ENCODE results near the gene AFMID.
"Not testable (repeated sequence)": the region's sequence is repeated elsewhere in the genome, so short reads cannot be mapped to it uniquely, and the experiment has no call there.

Gene AFMID

DNA sequence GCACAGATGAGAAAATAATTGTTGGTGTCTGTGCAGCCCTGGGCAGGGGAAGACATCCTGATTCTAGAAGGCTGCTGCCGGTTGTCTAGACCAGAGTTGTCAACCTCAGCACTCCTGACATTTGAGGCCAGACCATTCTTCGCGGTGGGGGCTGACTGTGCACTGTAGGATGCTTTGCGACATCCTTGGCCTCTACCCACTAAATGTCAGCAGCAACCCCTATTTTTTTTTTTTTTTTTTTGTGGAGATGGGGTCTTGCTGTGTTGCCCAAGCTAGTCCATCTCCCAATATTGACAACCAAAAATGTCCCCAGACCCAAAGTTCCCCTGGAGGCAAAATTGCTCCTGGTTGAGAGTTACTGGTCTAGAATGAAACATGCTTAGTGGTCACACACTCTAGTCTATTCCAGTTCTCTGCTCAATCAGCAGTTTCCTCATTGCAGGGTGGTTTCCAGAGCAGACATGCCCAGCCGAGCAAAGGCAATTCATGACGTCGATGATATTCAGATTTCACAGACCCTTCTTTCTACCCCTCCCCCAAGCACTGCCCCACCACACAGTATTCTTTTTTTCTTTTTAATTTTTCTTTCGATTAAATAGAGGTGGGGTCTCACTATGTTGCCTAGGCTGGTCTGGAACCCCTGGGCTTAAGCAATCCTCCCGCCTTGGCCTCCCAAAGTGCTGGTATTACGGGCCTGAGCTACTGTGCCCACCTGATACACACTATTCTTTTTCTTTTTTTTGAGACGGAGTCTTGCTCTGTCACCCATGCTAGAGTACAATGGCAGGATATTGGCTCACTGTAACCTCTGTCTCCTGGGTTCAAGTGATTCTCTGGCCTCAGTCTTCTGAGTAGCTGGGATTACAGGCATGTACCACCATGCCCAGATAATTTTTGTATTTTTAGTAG is 32.0 kb upstream of the AFMID start:
- no peak for DNase-seq

DNA sequence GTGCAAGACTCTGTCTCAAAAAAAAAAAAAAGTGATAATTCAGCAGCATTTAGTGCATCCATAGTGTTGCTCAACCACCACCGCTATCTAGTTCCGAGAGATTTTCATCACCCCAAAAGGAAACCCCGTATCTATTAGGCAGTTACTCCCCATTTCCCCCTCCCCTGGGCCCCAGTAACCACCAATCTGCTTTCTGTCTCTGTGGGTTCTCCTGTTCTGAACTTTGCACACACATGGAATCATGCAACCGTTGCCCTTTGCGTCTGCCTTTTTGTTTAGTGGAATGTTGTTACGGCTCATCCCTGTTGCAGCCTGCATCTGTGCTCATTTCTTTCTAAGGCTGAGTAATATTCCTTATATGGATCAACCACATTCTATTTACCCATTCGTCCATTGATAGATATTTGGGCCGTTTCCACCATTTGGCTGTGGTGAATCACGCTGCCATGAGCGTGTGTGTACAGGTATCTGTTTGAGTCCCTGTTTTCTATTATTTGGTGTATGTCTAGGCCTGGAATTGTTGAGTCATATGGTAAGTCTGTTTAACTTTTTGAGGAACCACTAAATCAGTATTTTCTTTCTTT is 27.5 kb upstream of the AFMID start:
- DNase-seq = no peak

DNA sequence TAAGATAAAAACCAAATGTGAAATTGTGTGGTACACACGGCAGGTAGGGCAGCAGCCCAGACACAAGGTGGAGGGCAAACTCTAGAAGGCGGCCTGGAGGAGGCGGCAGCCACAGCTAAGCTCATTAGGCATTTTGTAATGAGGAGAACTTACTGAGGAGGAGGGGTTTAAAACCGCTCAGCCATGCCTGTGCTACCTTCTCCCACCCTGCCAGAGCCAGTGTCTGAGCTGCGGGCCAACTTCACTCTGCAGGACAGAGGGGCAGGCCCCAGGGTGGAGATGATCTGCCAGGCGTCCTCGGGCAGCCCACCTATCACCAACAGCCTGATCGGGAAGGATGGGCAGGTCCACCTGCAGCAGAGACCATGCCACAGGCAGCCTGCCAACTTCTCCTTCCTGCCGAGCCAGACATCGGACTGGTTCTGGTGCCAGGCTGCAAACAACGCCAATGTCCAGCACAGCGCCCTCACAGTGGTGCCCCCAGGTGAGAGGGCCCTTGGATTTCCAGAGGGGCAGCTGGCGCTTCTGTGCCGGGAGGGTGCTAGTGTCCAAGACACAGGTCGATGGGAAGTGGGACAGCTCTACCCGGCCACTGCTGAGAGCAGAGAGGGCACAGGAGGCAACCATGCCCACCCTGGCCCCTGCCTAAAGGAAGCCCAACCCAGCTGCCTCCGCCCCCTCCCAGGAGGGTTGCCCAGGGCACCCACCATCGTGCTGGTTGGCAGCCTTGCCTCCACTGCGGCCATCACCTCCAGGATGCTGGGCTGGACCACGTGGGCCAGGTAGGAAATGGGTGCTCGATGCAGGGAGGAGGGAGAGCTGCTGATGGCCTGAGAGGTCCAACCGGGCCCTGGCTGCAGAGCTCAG is 23.0 kb upstream of the AFMID start:
- DNase-seq = no peak

DNA sequence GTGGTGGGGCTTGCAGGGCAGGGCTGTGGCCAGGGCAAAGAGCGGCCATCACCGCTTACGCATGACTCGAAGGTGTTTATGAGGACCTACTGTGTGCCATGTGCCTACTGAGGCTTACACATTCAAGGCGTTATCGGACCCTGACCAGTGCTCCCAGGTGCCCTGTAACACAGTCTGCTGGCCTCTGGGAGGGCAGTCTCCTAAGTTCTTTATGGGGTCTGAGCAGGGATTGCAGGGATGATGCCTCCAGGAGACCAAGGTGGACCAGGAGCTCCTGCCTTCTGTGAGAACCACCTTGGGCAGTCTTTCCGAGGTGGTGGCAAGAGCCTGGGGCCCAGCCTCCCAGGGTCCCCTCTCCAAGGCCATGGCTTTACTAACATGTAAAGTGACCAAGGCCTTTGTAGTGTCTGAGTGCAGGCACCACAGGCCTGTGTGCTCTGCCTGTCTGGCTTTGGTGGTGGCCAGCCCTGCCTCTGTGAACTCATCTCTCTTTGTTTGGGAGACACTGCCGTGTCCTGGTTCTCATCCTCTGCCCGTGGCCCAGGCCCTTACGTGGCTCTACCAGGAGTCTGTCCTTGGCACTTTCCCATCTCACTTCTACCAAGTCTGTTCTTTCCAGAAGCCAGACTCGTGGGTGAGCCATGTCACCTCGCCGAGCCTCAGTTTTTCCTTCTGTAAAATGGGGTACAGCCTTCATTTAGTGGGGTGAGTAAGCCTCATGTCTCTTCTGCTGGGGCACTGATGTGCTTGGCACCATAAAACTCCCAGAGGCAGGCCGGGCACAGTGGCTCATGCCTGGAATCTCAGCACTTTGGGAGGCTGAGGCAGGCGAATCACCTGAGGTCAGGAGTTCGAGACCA is 22.2 kb upstream of the AFMID start:
- no peak for DNase-seq

DNA sequence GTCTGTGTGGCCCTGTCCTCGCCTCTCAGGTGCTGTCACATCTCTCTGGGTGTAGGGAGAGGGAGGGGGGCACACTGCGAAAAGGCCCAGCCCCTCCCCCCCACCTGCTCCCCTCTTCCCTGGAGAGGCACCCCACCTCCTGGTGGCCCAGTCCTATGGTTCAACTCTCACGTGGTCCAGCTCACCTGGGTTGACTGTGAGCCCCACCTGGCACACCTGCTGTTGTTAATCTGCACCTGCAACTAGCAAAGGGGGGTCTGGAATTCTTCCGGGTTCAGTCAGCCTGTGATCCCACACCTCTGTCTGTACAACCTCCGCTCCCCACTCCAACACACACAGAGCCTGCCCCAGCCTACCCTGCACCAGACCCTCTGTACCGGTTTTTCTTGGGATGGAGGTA is 20.7 kb upstream of the AFMID start:
- no peak for DNase-seq

DNA sequence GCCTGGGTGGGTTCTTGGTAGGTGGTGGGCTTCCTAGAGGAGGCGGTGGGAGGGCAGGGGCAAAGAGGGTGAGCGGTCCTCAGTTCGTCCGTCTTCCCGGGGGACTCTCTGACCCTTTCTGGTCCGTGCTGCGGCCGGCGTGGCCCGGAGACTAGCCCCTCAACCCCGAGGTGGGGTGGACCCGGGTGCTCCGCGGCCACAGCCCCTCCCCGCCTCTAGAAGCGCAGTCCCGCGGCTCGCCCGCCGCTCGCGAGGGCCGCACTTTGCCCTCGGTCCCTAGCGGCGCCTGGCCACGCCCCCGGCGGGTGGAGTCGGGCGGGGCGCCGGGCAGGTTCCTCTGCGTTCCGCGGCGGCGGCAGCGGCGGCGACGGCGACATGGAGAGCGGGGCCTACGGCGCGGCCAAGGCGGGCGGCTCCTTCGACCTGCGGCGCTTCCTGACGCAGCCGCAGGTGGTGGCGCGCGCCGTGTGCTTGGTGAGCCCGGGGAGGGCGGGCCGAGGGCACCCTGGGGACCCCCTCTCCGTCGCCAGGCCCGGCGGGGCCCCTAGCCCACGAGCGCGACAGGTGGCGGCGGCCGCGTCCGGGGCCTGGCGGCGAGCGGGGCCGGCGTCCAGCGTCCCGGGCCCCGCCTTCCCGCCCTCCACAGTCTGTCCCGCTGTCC is 18.8 kb upstream of the AFMID start, which contains the start of gene SYNGR2:
TSS of gene SYNGR2 (plus strand) at position 340 of the 661 bp plus-strand sequence. CDS start at position 376, 36 bp downstream.
- peak; percentile 92 for DNase-seq

DNA sequence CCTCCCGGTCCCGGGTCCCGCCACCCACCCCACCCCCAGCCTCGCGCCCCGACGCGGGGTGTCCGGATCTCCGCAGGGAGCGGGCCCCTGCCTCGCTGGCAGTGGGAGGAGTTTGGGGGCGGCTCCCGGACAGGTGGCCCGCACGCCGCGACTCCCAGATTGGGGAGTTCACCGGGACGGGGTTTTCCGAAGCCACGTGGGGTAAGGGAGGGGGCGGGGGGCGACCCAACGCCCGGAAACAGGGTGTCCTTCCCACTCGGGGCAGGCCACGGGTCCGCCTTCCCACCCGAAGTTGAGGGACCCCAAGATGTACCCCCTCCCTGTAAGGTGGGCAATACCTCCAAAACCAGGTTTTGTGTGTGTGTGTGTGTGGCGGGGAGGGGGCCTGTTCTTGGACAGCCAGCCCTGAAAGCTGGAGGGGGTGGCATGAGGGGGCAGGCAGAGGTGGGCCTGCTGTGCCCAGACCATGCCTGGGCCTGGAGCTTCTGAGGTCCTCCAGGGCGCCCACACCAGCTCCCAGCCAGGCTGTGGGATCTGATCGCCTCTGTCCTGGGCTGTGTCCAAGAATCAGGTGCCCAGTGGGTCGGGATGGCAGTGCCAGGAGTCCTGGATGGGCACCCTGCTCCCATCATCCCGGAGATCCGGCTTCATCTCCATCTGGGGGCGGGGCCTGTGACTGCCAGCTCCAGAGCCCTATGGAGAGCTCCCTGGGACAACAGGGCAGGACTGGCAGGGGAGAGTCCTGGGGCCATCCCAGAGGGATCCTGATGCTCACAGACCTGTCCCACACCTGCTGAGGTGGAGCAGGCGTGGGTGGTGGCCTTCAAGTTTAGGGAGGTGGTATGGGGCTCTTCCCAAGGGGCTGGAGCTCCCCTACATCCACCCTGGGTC is 18.0 kb upstream of the AFMID start:
- DNase-seq = peak; percentile 54

DNA sequence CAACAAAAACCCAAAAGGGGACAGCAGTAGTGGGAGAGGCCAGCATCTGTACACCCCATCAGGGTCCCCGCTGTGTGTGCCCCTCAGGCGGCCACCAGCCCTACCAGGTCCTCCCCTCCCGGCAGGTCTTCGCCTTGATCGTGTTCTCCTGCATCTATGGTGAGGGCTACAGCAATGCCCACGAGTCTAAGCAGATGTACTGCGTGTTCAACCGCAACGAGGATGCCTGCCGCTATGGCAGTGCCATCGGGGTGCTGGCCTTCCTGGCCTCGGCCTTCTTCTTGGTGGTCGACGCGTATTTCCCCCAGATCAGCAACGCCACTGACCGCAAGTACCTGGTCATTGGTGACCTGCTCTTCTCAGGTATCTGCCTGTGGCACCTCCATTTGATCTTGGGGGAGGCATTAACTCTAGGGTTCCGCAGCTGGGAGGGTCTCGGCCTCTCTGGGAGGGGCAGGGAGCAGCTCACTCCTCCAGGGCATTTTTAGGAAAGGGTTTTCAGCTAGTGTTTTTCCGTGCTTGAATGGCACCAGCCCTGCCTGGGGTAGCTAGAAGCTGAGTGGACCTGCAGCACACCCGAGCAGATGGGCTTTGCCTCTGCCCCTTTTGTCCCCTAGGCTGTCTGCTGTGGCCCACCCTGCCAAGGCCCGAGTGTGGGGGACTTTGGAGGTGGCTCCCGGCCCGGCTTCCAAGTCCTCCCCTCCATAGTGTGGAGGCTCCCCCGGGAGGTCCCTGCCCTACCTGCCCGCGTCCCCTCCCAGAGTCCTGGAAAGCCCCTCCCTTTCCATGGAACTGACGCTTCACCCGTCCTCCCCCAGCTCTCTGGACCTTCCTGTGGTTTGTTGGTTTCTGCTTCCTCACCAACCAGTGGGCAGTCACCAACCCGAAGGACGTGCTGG is 16.2 kb upstream of the AFMID start:
- DNase-seq = no peak

DNA sequence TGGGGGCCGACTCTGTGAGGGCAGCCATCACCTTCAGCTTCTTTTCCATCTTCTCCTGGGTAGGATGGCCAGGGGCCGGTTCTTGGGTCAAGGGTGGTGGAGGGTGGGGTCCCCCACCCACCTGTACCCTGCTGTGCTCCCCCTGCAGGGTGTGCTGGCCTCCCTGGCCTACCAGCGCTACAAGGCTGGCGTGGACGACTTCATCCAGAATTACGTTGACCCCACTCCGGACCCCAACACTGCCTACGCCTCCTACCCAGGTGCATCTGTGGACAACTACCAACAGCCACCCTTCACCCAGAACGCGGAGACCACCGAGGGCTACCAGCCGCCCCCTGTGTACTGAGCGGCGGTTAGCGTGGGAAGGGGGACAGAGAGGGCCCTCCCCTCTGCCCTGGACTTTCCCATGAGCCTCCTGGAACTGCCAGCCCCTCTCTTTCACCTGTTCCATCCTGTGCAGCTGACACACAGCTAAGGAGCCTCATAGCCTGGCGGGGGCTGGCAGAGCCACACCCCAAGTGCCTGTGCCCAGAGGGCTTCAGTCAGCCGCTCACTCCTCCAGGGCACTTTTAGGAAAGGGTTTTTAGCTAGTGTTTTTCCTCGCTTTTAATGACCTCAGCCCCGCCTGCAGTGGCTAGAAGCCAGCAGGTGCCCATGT is 15.4 kb upstream of the AFMID start:
- DNase-seq = not testable (repeated sequence)

DNA sequence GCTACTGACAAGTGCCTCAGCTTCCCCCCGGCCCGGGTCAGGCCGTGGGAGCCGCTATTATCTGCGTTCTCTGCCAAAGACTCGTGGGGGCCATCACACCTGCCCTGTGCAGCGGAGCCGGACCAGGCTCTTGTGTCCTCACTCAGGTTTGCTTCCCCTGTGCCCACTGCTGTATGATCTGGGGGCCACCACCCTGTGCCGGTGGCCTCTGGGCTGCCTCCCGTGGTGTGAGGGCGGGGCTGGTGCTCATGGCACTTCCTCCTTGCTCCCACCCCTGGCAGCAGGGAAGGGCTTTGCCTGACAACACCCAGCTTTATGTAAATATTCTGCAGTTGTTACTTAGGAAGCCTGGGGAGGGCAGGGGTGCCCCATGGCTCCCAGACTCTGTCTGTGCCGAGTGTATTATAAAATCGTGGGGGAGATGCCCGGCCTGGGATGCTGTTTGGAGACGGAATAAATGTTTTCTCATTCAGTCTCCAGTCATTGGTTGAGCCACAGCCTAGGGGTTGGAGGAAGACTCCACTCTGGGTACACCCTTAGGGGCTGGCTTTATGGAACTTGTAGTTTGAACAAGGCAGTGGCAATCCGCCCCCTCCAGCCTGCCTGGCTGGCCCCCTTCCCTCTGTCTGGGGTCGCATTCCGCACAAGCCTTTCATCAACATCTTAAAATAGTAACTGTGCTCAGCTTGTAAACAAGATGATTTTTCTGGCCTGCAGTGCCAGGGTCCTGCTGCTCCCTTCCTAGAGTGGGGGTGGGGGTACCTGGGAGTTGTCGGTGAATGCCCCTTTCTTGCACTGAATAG is 14.7 kb upstream of the AFMID start:
- peak; percentile 21 for DNase-seq

DNA sequence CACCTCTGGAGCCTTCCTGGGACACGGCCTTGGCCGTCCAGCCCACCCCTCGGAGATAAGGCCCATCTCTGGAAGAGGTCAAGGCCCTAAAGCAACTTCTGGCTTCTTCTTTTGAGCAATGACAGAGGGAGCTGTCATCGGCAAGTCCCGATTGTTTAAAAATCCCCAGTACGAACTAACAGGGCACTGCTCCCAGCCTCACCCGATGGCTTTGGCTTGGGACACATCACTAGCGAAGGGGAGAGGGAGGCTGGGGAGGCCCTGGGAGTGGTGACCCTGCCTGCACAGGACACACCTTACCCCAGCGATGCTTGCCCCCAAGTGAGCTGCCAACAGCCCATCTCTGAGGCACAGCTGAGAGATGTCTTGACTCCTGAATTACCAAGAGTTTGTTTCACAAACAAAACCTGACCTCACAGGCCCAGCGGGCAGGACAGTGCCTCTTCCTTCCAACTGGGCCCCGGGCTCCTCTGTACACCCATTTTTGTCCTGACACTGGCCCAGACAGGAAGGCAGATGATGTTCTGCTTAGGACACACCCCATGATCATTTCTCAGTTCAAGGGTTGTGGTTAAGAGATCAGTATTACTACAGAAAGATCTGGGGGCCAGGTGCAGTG is 14.0 kb upstream of the AFMID start:
- peak; percentile 28 for DNase-seq

DNA sequence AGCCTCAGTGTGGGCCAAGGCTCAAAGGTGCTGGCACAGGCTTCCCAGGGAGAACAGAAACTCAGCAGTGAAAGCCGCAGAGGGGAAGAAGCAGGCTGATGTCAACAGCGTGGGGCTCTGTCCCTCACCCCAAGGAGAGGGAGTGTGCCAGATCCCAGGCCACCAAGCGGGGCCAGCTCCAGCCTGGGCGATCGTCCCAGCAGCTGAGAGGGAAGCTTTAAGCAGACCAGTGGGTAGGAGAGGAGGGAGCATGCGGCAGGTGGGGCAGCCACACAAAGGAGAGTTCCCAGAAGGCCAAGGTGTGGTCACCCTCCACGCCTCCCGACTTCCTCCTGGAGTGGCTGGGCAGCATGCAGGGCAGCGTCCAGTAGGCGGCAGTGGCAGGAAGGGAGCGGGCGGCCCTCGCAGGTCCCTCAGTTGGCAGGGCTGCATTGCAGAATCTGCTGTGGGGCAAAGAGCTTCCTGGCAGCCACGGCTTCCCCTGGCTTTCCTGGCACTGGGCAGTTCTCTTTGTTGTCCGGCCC is 12.8 kb upstream of the AFMID start:
- no peak for DNase-seq

DNA sequence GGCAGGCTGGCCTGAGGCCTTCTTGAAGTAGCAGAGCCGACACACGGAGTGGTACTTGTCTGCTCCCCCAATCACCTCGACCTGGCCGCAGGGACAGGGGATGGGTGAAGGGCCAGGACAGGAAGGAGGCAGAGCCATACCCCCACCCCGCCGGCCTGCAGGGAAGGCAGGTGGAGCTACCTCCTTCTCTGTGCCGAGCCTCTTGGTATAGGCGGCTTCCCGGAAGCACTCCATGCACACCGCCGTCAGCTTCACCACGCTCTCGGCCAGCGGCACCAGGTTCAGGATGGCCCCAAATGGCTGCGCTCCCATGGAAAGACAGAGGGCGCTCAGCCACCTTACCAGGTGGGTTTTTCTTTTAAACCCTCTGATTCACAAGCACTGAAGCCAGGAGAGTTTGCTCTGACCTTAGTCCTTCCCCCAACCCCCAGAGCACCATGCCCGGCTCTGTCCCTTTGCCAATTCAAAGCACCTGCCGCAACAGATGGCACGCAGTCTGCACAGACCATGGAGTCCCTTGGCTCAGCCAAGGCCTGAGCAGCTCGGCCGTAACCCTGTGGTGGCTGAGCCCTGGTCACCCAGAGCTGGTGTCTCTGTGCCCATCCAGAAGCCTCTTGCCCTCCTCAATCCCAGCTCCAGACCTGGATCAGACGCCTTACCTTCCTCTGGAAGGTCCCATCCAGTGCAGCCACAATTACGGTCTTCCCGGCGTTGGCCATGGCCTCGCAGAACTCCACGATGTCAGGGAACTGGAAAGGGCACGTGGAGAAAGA is 12.1 kb upstream of the AFMID start:
- no peak for DNase-seq

DNA sequence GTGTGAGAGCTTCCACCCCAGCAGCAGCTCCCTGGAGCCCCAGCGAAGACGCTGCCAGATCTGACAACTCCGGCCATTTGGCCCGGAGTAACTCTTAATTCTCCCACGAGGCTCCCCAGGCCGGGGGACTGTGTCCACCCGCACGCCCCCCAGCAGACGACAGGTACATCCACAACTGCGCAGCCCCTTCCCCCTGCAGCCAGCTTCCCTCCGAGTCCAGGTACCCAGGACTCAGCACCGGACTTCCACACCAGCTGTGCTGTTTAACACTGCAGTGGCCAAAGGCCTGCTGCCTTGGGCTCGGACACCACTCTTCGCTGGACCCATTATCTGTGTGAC is 11.6 kb upstream of the AFMID start:
- DNase-seq = no peak

DNA sequence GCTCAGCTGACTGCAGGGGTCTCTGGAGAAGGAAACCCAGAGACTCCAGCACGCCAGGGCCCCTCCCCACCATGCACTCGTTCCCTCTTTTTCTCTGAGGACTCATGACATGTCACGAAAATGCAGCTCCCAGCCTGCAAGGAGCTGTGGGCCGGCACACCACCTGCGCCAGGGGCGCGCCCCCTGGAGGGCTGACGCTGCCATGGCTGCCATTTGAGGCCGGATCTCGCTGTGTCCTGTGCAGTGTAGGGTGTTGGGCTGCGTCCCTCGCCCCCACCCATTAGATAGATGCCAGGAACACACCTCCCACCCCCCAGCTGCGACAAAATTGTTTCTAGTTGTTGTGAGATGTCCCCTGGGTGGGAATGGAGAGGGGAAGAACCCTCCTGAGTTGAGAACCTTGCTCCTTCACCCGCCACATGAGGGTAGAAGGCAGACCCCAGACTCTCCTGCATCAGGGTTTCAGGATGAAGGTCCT is 10.6 kb upstream of the AFMID start:
- peak; percentile 84 for DNase-seq

DNA sequence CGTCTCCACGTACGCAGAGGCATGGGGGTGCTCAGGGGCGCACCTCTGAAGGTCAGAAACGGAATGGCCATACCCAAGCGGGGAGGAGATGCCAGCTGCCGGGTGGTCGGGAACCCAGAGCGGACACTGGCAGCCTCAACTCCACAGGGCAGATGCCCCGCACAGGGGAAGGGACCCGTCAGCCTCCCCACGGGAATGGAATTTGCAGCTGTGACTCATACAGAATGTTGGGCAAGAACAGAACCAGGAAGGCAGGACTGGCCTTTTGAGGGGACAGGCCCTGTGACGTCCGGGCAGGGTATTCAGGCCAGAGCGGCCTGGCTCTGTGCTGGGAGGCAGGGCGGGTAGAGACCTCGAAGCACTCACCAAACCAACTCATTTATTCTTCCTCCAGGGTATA is 7.8 kb upstream of the AFMID start:
- no peak for DNase-seq

DNA sequence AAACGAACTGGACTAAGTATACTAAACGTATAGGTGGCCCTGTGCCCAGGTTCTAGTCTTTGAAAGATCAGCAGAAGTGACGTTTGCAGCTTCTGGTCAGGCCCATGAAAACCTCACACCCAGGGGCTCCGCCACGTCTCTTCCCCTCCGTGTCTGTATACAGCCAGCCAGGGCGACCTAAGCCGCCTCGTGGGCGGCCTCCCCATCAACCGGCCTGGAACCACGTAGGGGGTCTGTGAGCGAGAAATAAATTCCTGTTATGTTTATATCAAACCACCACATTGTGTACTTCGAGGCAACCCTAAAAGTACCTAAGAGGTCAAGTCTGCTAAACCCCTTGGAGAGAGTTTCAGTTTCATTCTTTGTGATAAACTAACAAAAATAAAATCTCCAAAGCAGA is 7.1 kb upstream of the AFMID start:
- no peak for DNase-seq
